NCI-H524 treated with DMSO at 0.1 percent for 48 hours (cell line): ENCODE data around the gene DCTN3.
A peak's percentile ranks its signal among the peaks of the same experiment; 100 is the strongest.

Source experiments
- DNase-seq: peaks from one replicate; lab custom pipeline; 2025; lab: John Stamatoyannopoulos, UW

DCTN3 gene

GRCh38 chr9:34573599-34574325 is 46.5 kb downstream of the DCTN3 start:
- DNase-seq, result no peak

DNA sequence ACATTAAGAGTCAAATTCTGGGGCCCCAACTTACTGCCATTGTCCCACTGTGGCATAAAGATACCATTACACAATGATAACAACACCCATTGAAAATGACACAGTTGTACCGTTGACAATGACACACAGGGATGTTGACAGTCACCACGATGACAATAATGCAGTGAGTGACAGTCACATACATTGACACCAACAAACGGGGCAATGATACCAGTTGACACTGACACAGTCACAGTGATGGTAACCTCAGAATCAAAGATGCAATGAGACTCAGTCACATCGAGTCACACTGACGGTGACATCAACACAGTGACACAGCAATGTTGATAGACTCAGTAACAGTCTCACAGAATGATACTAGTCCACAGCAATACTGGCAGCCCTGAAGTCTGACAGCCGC is 47.7 kb downstream of the DCTN3 start:
- no peak for DNase-seq

- no peak for DNase-seq
Measured at GRCh38 chr9:34572092-34572491, 48.2 kb downstream of the DCTN3 start.

- no peak for DNase-seq
Measured at GRCh38 chr9:34571481-34571810, 48.8 kb downstream of the DCTN3 start.

DNA sequence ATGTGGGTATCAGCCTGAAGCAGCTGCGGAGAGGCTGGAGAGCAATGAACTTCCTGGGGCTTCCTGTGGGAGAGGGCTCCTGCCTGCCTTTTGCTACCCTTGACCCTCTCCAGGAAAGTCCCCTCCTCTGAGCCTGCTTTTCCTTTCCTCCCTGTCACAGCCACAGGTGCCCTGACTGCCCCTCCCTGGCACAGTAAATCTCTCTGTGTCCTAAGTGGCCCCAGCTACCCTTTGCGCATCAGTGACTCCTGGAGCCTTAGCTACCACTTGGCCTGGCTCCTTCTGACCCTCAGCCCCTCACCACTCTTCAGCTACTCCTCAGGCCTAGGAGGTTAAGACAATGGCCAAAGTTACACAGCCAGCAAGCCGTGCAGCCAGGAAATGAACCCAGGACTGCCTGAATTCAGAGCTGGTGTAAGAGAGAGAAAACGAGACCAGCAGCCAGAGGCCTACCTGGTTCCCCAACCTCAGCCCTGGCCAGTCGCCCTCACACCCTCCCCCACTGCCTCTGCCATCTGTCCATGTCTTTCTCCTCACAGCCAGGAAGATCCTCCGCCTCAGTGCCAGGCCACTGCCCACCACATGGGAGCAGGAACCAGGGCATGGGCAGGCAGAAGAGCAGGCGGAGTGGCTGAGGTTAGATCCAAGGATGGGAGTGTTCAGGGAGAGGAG is 49.4 kb downstream of the DCTN3 start:
- no peak for DNase-seq

DNA sequence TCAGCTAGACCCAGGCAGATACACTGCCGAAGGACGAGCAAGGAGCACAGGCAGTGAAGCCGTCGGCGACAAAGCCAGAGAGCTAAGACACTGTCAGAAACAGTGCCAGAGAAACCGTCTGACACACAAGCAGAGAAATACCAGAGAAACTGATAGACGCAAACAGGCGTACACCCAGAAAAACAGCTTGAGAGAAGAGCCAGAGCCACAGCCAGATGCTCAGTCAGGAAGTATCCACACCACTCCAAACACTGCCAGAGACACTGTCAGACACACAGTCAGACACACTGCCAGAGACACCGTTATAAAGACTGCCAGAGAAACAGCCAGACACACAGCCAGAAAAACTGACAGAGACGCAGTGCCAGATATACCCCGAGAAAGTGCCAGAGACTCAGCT is 49.9 kb downstream of the DCTN3 start:
- no peak for DNase-seq

- peak; percentile 44 for DNase-seq
Measured at GRCh38 chr9:34568774-34569173, 51.5 kb downstream of the DCTN3 start.

DNA sequence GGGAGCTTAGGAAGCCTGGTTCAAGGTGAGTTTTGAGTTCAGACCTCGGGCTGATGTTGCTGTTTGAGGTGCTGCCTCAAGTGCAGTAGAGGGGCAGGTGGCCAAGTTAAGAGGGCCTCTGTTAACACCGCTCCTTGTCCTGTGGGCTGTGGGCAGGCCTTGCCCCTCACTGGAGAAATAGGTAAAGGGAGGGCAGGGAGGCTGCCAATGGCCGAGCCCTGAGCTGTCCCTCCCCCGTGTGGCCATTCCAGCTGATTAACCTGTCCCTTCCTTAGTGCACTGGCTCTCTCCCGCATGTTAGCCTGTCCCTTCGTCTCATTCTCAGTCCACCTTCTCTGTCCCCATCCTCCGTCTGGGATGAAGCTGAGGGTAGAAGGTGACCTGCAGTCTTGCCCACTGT is 52.2 kb downstream of the DCTN3 start:
- no peak for DNase-seq

DNA sequence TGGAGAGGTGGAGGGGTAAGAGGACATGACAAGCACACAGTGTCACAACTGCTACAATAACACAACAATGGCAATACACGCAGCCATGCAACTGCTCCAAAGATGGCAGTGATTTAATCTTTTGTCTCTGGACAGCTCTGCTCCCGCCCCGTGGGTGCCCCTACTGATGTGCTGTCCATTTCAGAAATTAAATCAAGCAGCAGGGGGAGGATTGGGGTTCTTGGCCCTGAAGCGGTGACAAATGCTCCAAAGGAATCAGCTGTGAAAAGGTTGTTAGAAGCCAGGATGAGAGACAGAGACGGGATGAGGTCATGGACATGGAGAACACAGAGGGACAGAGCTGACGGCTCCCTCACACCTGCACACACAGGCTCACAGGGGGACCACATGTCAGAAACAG is 53.3 kb downstream of the DCTN3 start:
- DNase-seq, result no peak

- DNase-seq, result no peak
Measured at GRCh38 chr9:34566322-34566721, 54.0 kb downstream of the DCTN3 start.

DNA sequence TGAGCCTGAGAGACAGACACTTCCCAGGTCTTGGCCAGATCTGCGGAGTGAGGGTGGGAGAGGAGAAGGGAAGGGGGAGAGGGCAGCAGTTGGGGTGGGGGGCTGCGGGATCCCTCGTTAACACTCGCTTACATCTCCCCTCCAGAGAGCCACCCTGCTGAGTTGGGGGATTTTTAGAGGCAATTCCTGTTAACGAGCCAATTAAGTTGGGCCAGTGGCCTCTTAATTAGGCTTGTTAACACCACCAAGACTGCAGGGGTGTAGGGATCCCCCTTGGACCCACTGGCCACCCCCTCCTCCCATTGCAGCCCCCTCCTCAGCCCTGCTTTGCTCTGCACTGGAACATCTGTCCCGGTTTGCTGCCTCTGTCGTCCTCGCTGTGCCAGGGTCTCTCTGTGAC is 54.4 kb downstream of the DCTN3 start:
- DNase-seq, result no peak

DNA sequence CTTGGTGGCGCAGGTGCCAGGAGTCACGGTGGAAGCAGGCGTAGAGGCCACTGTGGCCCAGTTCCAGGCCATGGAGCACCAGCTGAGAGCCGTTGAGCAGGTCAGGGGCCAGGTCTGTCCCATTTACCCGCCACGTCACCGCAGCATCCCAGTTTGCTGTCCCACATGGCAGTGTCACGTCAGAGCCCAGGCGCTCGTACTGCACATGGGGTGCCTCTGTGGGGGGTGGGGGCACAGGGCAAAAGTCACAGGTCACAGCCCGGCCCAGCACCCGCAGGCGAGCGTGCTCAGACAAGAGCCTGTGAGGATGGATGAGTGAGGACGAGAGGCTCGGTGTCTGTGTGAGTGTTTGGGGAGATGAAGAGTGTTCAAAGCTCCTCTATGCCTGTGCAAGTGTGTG is 55.7 kb downstream of the DCTN3 start:
- no peak for DNase-seq
